Neural crest cell (in vitro differentiated cells): ENCODE measurements around the gene KCNA3. TPM values are rescaled to one million over a fixed set of nuclear protein-coding genes. Genes with fewer than 3 reads are reported as not detected.

Experiments
- DNase-seq: peaks from one replicate; pipeline ENCODE4 v3.0.0; 2021; ENCODE audit warnings: low read depth, mixed read lengths, low spot score
- H3K27ac Mint-ChIP-seq: one replicate; pipeline ENCODE4 v1.8.0; 2021; ENCODE audit warnings: mild to moderate bottlenecking, mixed read lengths; ENCODE audit not compliant: unreplicated experiment
- H3K27me3 Mint-ChIP-seq: 2 replicates; pipeline ENCODE4 v1.8.0; 2021; ENCODE audit warnings: low read depth, mild to moderate bottlenecking, mixed read lengths
- H3K36me3 Mint-ChIP-seq: 2 replicates; pipeline ENCODE4 v1.8.0; 2021; ENCODE audit warnings: low read depth, mild to moderate bottlenecking, mixed read lengths
- H3K4me1 Mint-ChIP-seq: 2 replicates; pipeline ENCODE4 v1.8.0; 2021; ENCODE audit warnings: mixed read lengths
- H3K4me3 Mint-ChIP-seq: one replicate; pipeline ENCODE4 v1.8.0; 2021; ENCODE audit warnings: mild to moderate bottlenecking, mixed read lengths
- H3K9me3 Mint-ChIP-seq: 2 replicates; pipeline ENCODE4 v1.8.0; 2021; ENCODE audit warnings: mixed read lengths
- CTCF ChIP-seq: fragments of 200-600 bp; sonication (generic); conservative IDR thresholded peaks from 2 replicates; pipeline ENCODE4 v1.5.0; 2021; ENCODE audit warnings: antibody characterized with exemption, mild to moderate bottlenecking
- total RNA-seq: library from RNA; stranded (reverse); gene quantifications from 2 replicates; pipeline ENCODE4 v1.2.1, GENCODE V29; 2021

Gene KCNA3
- total RNA-seq, 1 donor from 2014 or later = 2.8 TPM

DNA sequence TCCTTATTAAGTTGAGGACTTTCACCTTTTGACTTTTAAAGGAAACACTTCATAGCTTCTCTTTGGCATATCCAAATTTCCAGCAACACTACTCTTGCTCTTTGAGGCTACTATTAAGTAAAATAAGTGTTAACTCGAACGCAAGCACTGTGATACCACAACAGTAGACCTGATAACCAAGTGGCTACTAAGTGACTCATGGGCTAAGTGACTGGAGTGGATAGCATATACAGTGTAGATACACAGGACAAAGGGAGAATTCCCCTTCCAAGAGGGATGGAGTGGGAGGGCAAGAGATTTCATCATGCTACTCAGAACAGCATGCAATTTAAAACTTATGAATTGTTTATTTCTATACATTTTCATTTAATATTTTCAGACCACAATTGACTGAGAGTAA, 9.8 kb upstream of the KCNA3 start:
- TF ChIP-seq CTCF = no peak
- Mint-ChIP-seq H3K4me1 (no peaks in the 10 kb centered on the region), H3K9me3 (no peaks in the 10 kb centered on the region), H3K36me3 (no peaks in the 10 kb centered on the region), H3K27ac (no peak overlapping the region), H3K4me3 (no peak overlapping the region), H3K27me3 (peaks cover 60% of the 10 kb centered on the region)
- no peak for DNase-seq

DNA sequence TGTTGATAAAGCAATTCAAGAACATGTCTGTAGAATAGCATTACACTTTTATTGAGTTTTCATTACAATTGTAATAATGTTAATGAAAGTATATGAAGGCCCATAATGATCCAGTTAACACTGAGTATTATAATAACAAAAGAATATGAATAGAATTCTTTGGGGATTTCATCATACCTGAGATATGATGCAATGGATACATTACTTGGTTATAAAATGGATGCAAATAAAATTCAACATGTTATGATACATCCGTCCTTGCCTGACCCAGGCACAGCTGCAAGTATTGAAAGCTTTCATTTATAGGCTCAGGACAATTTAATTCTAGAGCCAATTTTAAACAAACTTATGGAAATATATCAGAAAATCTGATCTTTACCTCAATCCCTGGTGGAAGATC, 8.2 kb upstream of the KCNA3 start:
- H3K9me3 Mint-ChIP-seq = no peaks in the 10 kb centered on the region
- H3K4me1 Mint-ChIP-seq = no peaks in the 10 kb centered on the region
- H3K27ac Mint-ChIP-seq = no peak overlapping the region
- DNase-seq = no peak
- TF ChIP-seq CTCF = no peak
- H3K27me3 Mint-ChIP-seq = peaks cover 74% of the 10 kb centered on the region
- H3K4me3 Mint-ChIP-seq = no peak overlapping the region
- no peaks in the 10 kb centered on the region for H3K36me3 Mint-ChIP-seq

- no peaks in the 10 kb centered on the region for H3K36me3 Mint-ChIP-seq
- peaks cover 5% of the 10 kb centered on the region for H3K4me1 Mint-ChIP-seq
- no peak overlapping the region for H3K27ac Mint-ChIP-seq
- no peaks in the 10 kb centered on the region for H3K9me3 Mint-ChIP-seq
- TF ChIP-seq CTCF = no peak
- peaks cover 82% of the 10 kb centered on the region for H3K27me3 Mint-ChIP-seq
- no peak for DNase-seq
- H3K4me3 Mint-ChIP-seq = no peak overlapping the region
Observed at GRCh38 chr1:110680036-110680735, 5.4 kb upstream of the KCNA3 start.

DNA sequence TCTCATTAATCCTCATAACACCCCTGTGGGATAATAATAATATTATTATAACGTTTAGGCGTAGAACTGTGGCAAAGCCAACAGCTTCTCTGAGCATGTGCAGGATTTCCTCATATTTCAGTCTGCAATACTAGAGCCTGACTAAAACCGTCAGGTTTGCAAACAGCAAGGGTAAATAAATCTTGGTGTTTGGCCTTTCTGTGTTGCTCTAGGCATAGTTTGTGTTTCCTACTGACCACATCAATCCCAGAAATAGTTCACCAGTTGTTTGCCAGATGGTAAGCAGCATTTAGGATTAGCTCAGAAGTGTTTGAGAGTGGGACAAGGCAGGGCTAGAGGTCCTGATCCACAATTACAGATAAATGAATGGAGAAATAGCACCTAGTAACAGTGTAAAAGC, 2.8 kb upstream of the KCNA3 start:
- Mint-ChIP-seq H3K27ac (no peak overlapping the region), H3K9me3 (no peaks in the 10 kb centered on the region), H3K36me3 (peaks cover 4% of the 10 kb centered on the region), H3K27me3 (peaks cover 81% of the 10 kb centered on the region), H3K4me3 (no peak overlapping the region), H3K4me1 (peaks cover 15% of the 10 kb centered on the region)
- TF ChIP-seq CTCF = no peak
- DNase-seq = no peak

- Mint-ChIP-seq H3K4me1 (peaks cover 20% of the 10 kb centered on the region), H3K4me3 (no peak overlapping the region), H3K27me3 (peaks cover 87% of the 10 kb centered on the region), H3K36me3 (peaks cover 4% of the 10 kb centered on the region), H3K9me3 (no peaks in the 10 kb centered on the region), H3K27ac (no peak overlapping the region)
- TF ChIP-seq CTCF = no peak
- no peak for DNase-seq
Observed at GRCh38 chr1:110676970-110677369, 2.2 kb upstream of the KCNA3 start.
